OCI-LY7 (cell line): ENCODE results near the gene CDC5L.

Source experiments
- EZH2phosphoT487 ChIP-seq: fragments of 200-600 bp; sonication (generic); IDR thresholded peaks from 2 replicates; pipeline ENCODE4 v1.6.1; 2018; ENCODE audit warnings: low read depth, borderline replicate concordance, mild to moderate bottlenecking, mixed run types, antibody characterized with exemption, low read length, moderate library complexity, mixed read lengths
- TF ChIP-seq, protein P1 (sequence below): fragments of 200-600 bp; sonication (generic); conservative IDR thresholded peaks from 2 replicates; pipeline ENCODE4 v1.5.1; 2014; ENCODE audit warnings: mild to moderate bottlenecking, antibody characterized with exemption, low read length, moderate library complexity, mixed read lengths

DNA sequence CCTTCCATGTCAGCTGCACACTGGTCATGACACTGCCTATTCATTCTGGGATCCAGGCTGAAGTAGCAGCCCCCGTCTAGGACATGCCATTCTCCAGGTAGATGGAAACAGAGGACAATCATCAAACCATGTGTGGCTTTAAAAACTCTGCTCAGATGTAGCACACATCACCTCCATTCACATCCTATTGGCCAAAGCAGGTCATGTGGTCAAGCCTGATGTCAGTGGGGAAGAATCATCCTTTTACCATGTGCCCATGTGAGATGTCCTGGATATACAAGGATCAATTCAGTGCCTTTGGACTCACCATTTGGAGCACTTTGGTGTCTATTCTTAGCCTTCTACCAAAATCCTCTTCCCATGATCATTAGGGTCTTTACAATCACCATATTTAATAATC, 99.5 kb downstream of the CDC5L start:
- TF ChIP-seq, protein P1, sequence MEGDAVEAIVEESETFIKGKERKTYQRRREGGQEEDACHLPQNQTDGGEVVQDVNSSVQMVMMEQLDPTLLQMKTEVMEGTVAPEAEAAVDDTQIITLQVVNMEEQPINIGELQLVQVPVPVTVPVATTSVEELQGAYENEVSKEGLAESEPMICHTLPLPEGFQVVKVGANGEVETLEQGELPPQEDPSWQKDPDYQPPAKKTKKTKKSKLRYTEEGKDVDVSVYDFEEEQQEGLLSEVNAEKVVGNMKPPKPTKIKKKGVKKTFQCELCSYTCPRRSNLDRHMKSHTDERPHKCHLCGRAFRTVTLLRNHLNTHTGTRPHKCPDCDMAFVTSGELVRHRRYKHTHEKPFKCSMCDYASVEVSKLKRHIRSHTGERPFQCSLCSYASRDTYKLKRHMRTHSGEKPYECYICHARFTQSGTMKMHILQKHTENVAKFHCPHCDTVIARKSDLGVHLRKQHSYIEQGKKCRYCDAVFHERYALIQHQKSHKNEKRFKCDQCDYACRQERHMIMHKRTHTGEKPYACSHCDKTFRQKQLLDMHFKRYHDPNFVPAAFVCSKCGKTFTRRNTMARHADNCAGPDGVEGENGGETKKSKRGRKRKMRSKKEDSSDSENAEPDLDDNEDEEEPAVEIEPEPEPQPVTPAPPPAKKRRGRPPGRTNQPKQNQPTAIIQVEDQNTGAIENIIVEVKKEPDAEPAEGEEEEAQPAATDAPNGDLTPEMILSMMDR, result no peak
- TF ChIP-seq EZH2phosphoT487, result no peak
